Gastroesophageal sphincter (tissue), 4 donors: ENCODE measurements around the gene DISC1. TPM values are rescaled to one million over a fixed set of nuclear protein-coding genes. Genes with fewer than 3 reads are reported as not detected.
"Not testable (repeated sequence)": the region's sequence is repeated elsewhere in the genome, so short reads cannot be mapped to it uniquely, and the experiment has no call there.

Source experiments
- ATAC-seq: fragments of 150-250 bp; one replicate; pipeline ENCODE4 v1.9.1; 2016; ENCODE audit warnings: mild to moderate bottlenecking, moderate library complexity
- H3K27ac ChIP-seq, 4 donors: fragments of 200-600 bp; sonication (generic) in 3 of 4; 1 replicate in 3 of 4; 2 replicates in 1 of 4; pipeline ENCODE4 v1.5.1; 2016 to 2019
- H3K27me3 ChIP-seq: fragments of 200-600 bp; sonication (generic); one replicate; pipeline ENCODE4 v1.5.1; 2019
- H3K36me3 ChIP-seq, 2 donors: fragments of 200-600 bp; sonication (generic); one replicate each; pipeline ENCODE4 v1.5.1; 2019; ENCODE audit warnings: control low read depth in 1 of 2
- H3K4me1 ChIP-seq, 3 donors: fragments of 200-600 bp; sonication (generic); 1 replicate in 2 of 3; 2 replicates in 1 of 3; pipeline ENCODE4 v1.5.1; 2016 to 2019; ENCODE audit warnings: control low read depth in 2 of 3
- H3K4me3 ChIP-seq, 2 donors: fragments of 200-600 bp; sonication (generic); one replicate each; pipeline ENCODE4 v1.5.1; 2019; ENCODE audit warnings: mild to moderate bottlenecking in 1 of 2, moderate library complexity in 1 of 2
- H3K9me3 ChIP-seq, 3 donors: fragments of 200-600 bp; sonication (generic); one replicate each; pipeline ENCODE4 v1.5.1; 2017 to 2019; ENCODE audit warnings: control low read depth in 2 of 3
- EP300 ChIP-seq: sonication (generic); formaldehyde crosslinking; IDR thresholded peaks from one replicate; pipeline ENCODE4 v1.6.1; 2017; ENCODE audit warnings: antibody characterized with exemption, mild to moderate bottlenecking
- POLR2A ChIP-seq, 2 donors: fragments of 450-650 bp; IDR thresholded peaks; one replicate each; pipeline ENCODE4 v1.6.1; 2017; ENCODE audit warnings: antibody characterized with exemption in 2 of 2, mild to moderate bottlenecking in 2 of 2, moderate library complexity in 1 of 2
- POLR2AphosphoS5 ChIP-seq: sonication (generic); formaldehyde crosslinking; IDR thresholded peaks from one replicate; pipeline ENCODE4 v1.6.1; 2017; ENCODE audit warnings: antibody characterized with exemption
- WGBS, 2 donors: methylation state at CpG; one replicate each; pipeline ENCODE4 v1.1.5; 2018; ENCODE audit warnings: low coverage in 1 of 2; 5-methylcytosine and 5-hydroxymethylcytosine counted together
- total RNA-seq, 4 donors: library from RNA; depleted of rRNA; stranded (reverse); fragments of >200 nt; gene quantifications; one replicate each; pipeline ENCODE4 v1.1.0, GENCODE V29; 2016
- TF ChIP-seq, protein P1 (sequence below), 4 experiments: fragments of 200-600 bp in 2 of 4; fragments of 450-650 bp in 2 of 4; sonication (generic) in 1 of 4; IDR thresholded peaks; one replicate each; pipeline ENCODE4 v1.5.1; 2017 to 2019; ENCODE audit warnings: antibody characterized with exemption in 4 of 4, mild to moderate bottlenecking in 2 of 4, moderate library complexity in 2 of 4

DISC1 gene
- total RNA-seq, 4 donors from 2014 or later = 4.4 to 9.8 (median 6.8) TPM

DNA sequence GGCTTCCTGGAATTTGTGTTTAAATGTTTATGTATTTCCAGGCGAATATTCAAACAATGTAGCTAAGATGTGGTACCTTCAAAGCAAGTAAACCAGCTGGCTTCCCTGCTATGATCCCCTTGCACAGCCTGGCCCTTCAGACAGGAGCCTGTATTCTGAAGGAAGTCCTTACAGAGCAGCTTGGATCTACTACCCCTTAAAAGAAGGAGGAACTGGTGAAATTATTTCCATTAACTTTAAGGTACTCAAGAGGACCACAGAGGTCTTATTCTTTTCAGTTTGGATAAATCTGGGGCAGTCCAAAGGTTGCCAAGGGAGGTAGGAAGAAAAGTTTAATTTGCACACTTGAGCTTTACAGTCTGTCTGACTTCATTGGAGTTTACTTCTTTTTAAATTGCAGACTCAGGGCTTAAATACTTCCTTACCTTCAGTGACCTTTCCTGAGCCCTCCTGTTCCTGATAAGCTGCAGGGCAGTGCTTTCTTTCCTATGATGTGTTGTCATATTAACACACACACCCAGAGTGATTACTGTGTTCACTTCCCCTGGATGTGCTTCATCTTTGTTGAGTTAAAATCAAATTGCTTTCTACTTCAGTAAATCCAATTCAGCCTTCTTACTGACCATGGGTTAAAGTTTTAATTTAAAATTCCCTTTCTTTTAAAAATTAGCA lies 40.5 kb downstream of the DISC1 start:
- ATAC-seq = no peak
- TF ChIP-seq POLR2A (IDR thresholded peaks at IDR 0.05) = no peak
- TF ChIP-seq, protein P1, sequence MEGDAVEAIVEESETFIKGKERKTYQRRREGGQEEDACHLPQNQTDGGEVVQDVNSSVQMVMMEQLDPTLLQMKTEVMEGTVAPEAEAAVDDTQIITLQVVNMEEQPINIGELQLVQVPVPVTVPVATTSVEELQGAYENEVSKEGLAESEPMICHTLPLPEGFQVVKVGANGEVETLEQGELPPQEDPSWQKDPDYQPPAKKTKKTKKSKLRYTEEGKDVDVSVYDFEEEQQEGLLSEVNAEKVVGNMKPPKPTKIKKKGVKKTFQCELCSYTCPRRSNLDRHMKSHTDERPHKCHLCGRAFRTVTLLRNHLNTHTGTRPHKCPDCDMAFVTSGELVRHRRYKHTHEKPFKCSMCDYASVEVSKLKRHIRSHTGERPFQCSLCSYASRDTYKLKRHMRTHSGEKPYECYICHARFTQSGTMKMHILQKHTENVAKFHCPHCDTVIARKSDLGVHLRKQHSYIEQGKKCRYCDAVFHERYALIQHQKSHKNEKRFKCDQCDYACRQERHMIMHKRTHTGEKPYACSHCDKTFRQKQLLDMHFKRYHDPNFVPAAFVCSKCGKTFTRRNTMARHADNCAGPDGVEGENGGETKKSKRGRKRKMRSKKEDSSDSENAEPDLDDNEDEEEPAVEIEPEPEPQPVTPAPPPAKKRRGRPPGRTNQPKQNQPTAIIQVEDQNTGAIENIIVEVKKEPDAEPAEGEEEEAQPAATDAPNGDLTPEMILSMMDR (IDR thresholded peaks at IDR 0.05) = no peak
- no peak for TF ChIP-seq POLR2AphosphoS5
- TF ChIP-seq EP300 = no peak

DNA sequence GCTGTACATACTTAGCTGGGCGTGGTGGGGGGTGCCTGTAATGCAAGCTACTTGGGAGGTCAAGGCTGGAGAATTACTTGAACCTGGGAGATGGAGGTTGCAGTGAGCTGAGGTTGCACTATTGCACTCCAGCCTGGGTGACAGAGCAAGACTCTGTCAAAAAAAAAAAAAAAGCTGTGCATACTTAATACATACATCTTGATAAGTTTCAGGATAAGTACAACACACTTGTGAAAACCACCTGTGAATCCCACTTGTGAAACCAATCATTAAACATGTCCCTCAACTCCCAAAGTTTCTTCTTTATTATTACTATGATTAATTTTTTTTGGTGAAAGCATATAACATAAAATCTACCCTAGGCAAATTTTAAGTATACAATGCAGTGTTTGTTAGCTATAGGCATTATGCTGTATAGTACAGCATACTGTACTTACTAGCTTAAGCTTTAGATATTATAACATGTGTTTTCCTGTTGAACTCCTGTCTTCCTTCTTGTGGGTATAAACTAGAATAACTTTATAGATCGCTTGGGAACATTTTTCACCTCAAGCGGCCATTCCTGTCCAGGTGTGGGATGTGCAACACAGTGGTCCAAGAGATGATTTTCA lies 41.4 kb downstream of the DISC1 start:
- WGBS, 2 donors = 68 to 92% methylated on average over 3 of the region's 3 CpGs
- H3K27ac ChIP-seq = no peak overlapping the region
- no peak for ATAC-seq
- no peaks in the 10 kb centered on the region for H3K27me3 ChIP-seq
- H3K4me3 ChIP-seq = no peak overlapping the region
- H3K36me3 ChIP-seq = no peaks in the 10 kb centered on the region
- TF ChIP-seq POLR2A (IDR thresholded peaks at IDR 0.05) (no peak), POLR2AphosphoS5 (no peak), EP300 (no peak)
- TF ChIP-seq, protein P1 (IDR thresholded peaks at IDR 0.05) = no peak
- no peaks in the 10 kb centered on the region for H3K4me1 ChIP-seq
- H3K9me3 ChIP-seq = peaks cover 0 to 32% (median 0%) of the 10 kb centered on the region in 3 donors

More for the DNA sequence above, 40.5 kb downstream of the DISC1 start:
- no peaks in the 10 kb centered on the region for H3K27me3 ChIP-seq
- no peak overlapping the region for H3K4me3 ChIP-seq
- H3K9me3 ChIP-seq = peaks cover 0 to 40% (median 0%) of the 10 kb centered on the region in 3 donors
- H3K36me3 ChIP-seq = no peaks in the 10 kb centered on the region
- no peak overlapping the region for H3K27ac ChIP-seq
- 17 to 20% methylated on average over 1 of the region's 1 CpG for WGBS, 2 donors
- H3K4me1 ChIP-seq = no peaks in the 10 kb centered on the region

DNA sequence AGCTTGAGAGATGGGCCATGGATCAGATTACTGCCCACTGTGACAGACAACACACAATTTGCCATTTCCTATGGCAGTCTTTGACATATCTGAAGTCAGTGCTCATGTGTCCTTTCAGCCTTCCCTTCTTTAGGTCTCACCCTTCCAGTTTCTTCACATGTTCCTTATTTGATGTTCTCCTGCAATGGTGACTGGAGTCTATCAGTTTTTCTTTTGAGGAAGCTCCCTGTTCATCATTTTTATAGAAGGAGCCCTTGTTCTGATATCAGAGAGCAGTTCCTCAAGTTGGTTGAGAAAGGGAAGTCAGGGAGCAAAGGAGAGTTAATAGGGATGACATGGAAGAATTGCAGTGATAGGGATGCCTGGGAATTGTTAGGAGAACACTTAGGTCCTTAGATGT lies 42.2 kb downstream of the DISC1 start:
- H3K4me1 ChIP-seq = no peaks in the 10 kb centered on the region
- H3K4me3 ChIP-seq = no peak overlapping the region
- TF ChIP-seq POLR2A (IDR thresholded peaks at IDR 0.05) = no peak
- TF ChIP-seq, protein P1 (IDR thresholded peaks at IDR 0.05) = no peak
- no peak for TF ChIP-seq POLR2AphosphoS5
- no peak for TF ChIP-seq EP300
- H3K27ac ChIP-seq = no peak overlapping the region
- no peaks in the 10 kb centered on the region for H3K27me3 ChIP-seq
- ATAC-seq = no peak
- no peaks in the 10 kb centered on the region for H3K36me3 ChIP-seq
- peaks cover 0 to 27% (median 0%) of the 10 kb centered on the region in 3 donors for H3K9me3 ChIP-seq

DNA sequence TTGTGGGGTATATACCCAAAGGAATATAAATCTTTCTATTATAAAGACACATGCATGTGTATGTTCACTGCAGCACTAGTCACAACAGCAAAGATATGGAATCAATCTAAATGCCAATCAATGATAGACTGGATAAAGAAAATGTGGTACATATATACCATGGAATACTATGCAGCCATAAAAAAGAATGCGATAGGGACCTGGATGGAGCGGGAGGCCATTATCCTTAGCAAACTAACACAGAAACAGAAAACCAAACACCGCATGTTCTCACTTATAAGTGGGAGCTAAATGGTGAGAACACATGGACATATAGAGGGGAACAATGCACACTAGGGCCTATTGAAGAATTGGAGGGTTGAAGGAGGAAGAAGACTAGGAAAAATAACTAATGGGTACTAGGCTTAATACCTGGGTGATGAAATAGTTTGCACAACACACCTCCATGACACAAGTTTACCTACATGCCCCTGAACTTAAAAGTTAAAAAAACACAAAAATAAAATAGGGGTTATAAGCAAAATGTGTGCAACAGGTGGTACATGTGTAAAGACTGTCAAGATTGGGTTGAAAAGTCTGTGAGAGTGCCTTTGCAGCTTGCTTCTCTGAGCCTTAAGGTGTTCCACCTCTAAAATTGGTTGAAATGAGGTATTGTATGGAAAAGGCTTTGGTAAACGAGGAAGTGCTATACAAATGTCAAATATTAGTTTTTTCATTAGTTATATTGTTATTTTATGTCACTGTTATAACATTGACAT lies 43.5 kb downstream of the DISC1 start:
- WGBS, 2 donors = 73 to 81% methylated on average over 4 of the region's 4 CpGs
- H3K27ac ChIP-seq, H3K4me1 ChIP-seq, H3K27me3 ChIP-seq, ATAC-seq, H3K4me3 ChIP-seq, H3K36me3 ChIP-seq: not testable (repeated sequence)
- H3K9me3 ChIP-seq = peaks cover 0 to 27% (median 0%) of the 10 kb centered on the region in 3 donors

DNA sequence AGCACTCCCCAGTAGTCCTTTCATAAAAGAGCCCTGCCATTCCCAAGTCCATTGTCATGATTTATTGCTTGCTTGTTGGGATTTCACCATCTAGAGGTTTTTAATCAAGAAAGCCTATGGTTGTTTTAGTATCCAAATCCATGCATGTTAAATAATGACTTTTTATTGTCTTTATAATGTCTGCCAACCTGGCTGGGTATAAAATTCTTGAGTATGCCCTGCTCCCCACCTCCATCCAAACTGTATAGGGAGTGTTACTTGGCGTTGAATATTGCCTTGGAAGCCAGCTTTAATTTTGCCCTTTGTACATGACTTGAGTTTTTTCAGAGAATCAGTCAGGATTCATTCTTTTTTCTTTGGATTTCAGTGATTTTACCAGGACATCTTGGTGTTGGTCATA lies 44.2 kb downstream of the DISC1 start:
- Histone ChIP-seq H3K9me3 (peaks cover 0 to 27% (median 0%) of the 10 kb centered on the region in 3 donors), H3K27ac (no peak overlapping the region), H3K4me3 (no peak overlapping the region), H3K36me3 (no peaks in the 10 kb centered on the region), H3K4me1 (no peaks in the 10 kb centered on the region), H3K27me3 (no peaks in the 10 kb centered on the region)
- 92 to 100% methylated on average over 1 of the region's 1 CpG for WGBS, 2 donors
- ATAC-seq = no peak
- TF ChIP-seq, protein P1 (IDR thresholded peaks at IDR 0.05) = no peak
- TF ChIP-seq POLR2AphosphoS5 (no peak), POLR2A (IDR thresholded peaks at IDR 0.05) (no peak)
